GM19372 (cell line): ENCODE measurements around the gene SH3RF1.
"Not testable (repeated sequence)": the region's sequence is repeated elsewhere in the genome, so short reads cannot be mapped to it uniquely, and the experiment has no call there.

ENCODE experiments used
- ATAC-seq: cut with Tn5 transposase; IDR thresholded peaks from one replicate; pipeline ENCODE4 v1.9.1; 2021; ENCODE audit warnings: mild to moderate bottlenecking, low read depth, moderate library complexity; ENCODE audit not compliant: unreplicated experiment

The SH3RF1 gene

GRCh38 chr4:169202878-169203277 is 67.9 kb downstream of the SH3RF1 start:
- ATAC-seq, result no peak

- peak; percentile 66 for ATAC-seq
Measured at GRCh38 chr4:169202145-169202699, 68.5 kb downstream of the SH3RF1 start.

GRCh38 chr4:169201222-169202144 is 69.3 kb downstream of the SH3RF1 start:
- peak; percentile 17 for ATAC-seq

GRCh38 chr4:169200361-169201030 is 70.3 kb downstream of the SH3RF1 start:
- ATAC-seq, result no peak

GRCh38 chr4:169199184-169199583 is 71.6 kb downstream of the SH3RF1 start:
- no peak for ATAC-seq

GRCh38 chr4:169198167-169198566 is 72.6 kb downstream of the SH3RF1 start:
- no peak for ATAC-seq

- ATAC-seq, result not testable (repeated sequence)
Measured at GRCh38 chr4:169197206-169197605, 73.5 kb downstream of the SH3RF1 start.

GRCh38 chr4:169195032-169195431 is 75.7 kb downstream of the SH3RF1 start:
- no peak for ATAC-seq

GRCh38 chr4:169189968-169190367 is 80.8 kb downstream of the SH3RF1 start:
- ATAC-seq, result not testable (repeated sequence)

GRCh38 chr4:169189372-169189771 is 81.4 kb downstream of the SH3RF1 start:
- ATAC-seq, result peak; percentile 75

- ATAC-seq, result no peak
Measured at GRCh38 chr4:169188204-169188603, 82.6 kb downstream of the SH3RF1 start.

- ATAC-seq, result no peak
Measured at GRCh38 chr4:169185133-169185956, 85.4 kb downstream of the SH3RF1 start.

GRCh38 chr4:169184686-169185085 is 86.1 kb downstream of the SH3RF1 start:
- ATAC-seq, result no peak

GRCh38 chr4:169184236-169184635 is 86.5 kb downstream of the SH3RF1 start:
- no peak for ATAC-seq

GRCh38 chr4:169183581-169183980 is 87.2 kb downstream of the SH3RF1 start:
- no peak for ATAC-seq

GRCh38 chr4:169179609-169180521 is 90.9 kb downstream of the SH3RF1 start:
- no peak for ATAC-seq

- not testable (repeated sequence) for ATAC-seq
Measured at GRCh38 chr4:169178092-169178491, 92.7 kb downstream of the SH3RF1 start.

- no peak for ATAC-seq
Measured at GRCh38 chr4:169175476-169175875, 95.3 kb downstream of the SH3RF1 start.

- no peak for ATAC-seq
Measured at GRCh38 chr4:169175035-169175434, 95.7 kb downstream of the SH3RF1 start.
